ENCODE results near the gene DDB1. TPM values are rescaled to one million over a fixed set of nuclear protein-coding genes. Genes with fewer than 3 reads are reported as not detected.

DDB1 gene
- total and polyA plus RNA-seq, 9 of the 15 experiments (the other 6 are each of a cell fraction or from before 2014, with no cell fraction given) = 172 to 361 (median 266) TPM

GRCh38 chr11:61332797-61333549 is at the start of gene DDB1, which contains the start of gene TKFC (continued):
- peak; percentile 89; the same call in 1 of the 2 replicates for TF ChIP-seq CBX1 (IDR thresholded peaks at IDR 0.05; ENCODE audit: low read depth)
- TF ChIP-seq SMARCA4 (IDR thresholded peaks at IDR 0.05) = no peak
- peak in 1 of 2 experiments; percentile 75; a peak in 1 of 4 replicates for TF ChIP-seq SRF (CRISPR knock-in tag; IDR thresholded peaks at IDR 0.05)
- TF ChIP-seq NEUROD1 (IDR thresholded peaks at IDR 0.05; ENCODE audit: borderline replicate concordance, low read depth, low read length, partially characterized antibody) = peak; percentile 40
- no peak; the same call in 1 of the 2 replicates for TF ChIP-seq RUNX1 (IDR thresholded peaks at IDR 0.05; ENCODE audit: low read depth)
- peak; percentile 71 for TF ChIP-seq BHLHE40 (IDR thresholded peaks at IDR 0.05; ENCODE audit: low read length)
- TF ChIP-seq, protein P1, sequence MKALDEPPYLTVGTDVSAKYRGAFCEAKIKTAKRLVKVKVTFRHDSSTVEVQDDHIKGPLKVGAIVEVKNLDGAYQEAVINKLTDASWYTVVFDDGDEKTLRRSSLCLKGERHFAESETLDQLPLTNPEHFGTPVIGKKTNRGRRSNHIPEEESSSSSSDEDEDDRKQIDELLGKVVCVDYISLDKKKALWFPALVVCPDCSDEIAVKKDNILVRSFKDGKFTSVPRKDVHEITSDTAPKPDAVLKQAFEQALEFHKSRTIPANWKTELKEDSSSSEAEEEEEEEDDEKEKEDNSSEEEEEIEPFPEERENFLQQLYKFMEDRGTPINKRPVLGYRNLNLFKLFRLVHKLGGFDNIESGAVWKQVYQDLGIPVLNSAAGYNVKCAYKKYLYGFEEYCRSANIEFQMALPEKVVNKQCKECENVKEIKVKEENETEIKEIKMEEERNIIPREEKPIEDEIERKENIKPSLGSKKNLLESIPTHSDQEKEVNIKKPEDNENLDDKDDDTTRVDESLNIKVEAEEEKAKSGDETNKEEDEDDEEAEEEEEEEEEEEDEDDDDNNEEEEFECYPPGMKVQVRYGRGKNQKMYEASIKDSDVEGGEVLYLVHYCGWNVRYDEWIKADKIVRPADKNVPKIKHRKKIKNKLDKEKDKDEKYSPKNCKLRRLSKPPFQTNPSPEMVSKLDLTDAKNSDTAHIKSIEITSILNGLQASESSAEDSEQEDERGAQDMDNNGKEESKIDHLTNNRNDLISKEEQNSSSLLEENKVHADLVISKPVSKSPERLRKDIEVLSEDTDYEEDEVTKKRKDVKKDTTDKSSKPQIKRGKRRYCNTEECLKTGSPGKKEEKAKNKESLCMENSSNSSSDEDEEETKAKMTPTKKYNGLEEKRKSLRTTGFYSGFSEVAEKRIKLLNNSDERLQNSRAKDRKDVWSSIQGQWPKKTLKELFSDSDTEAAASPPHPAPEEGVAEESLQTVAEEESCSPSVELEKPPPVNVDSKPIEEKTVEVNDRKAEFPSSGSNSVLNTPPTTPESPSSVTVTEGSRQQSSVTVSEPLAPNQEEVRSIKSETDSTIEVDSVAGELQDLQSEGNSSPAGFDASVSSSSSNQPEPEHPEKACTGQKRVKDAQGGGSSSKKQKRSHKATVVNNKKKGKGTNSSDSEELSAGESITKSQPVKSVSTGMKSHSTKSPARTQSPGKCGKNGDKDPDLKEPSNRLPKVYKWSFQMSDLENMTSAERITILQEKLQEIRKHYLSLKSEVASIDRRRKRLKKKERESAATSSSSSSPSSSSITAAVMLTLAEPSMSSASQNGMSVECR (CRISPR knock-in tag; IDR thresholded peaks at IDR 0.05) = peak; percentile 74
- 0 out of 2 replicates have a peak, but pooled peaks have one; percentile 49 for TF ChIP-seq HNRNPL (IDR thresholded peaks at IDR 0.05; ENCODE audit: low read depth, low read length)
- peak; percentile 86 for TF ChIP-seq KDM5B (IDR thresholded peaks at IDR 0.05; ENCODE audit: insufficient replicate concordance, low read depth, low read length)
- TF ChIP-seq ELF2 (CRISPR knock-in tag; IDR thresholded peaks at IDR 0.05) = peak; percentile 68
- no peak for TF ChIP-seq FUS (optimal IDR thresholded peaks at IDR 0.05; ENCODE audit: low read depth, low read length)
- no peak for TF ChIP-seq STAG1 (CRISPR knock-in tag; IDR thresholded peaks at IDR 0.05; ENCODE audit: borderline replicate concordance)
- TF ChIP-seq SMAD4 (CRISPR knock-in tag; conservative IDR thresholded peaks at IDR 0.05) = peak; percentile 13; the same call in 1 of the 2 replicates
- TF ChIP-seq ETV6 (IDR thresholded peaks at IDR 0.05; ENCODE audit: borderline replicate concordance in 1 of 2, low read depth in 2 of 2, low read length in 1 of 2) = no peak
- TF ChIP-seq ETV6 (CRISPR knock-in tag; IDR thresholded peaks at IDR 0.05; ENCODE audit: borderline replicate concordance) = 0 out of 2 replicates have a peak, but pooled peaks have one; percentile 43
- TF ChIP-seq ELF1 (tag; IDR thresholded peaks at IDR 0.05) = no peak
- TF ChIP-seq TSHZ1 (CRISPR knock-in tag; IDR thresholded peaks at IDR 0.05) = no peak
- TF ChIP-seq HDAC6 (IDR thresholded peaks at IDR 0.05; ENCODE audit: low read depth, low read length) = no peak
- no peak for TF ChIP-seq SREBF2 (CRISPR knock-in tag; IDR thresholded peaks at IDR 0.05)
- 0 out of 2 replicates have a peak, but pooled peaks have one; percentile 0 for TF ChIP-seq E2F3 (CRISPR knock-in tag; IDR thresholded peaks at IDR 0.05)
- TF ChIP-seq PML (IDR thresholded peaks at IDR 0.05; ENCODE audit: low read length) = peak; percentile 50
- TF ChIP-seq POLR2A (conservative IDR thresholded peaks at IDR 0.05) = peak; percentile 92
